Fibroblast of lung (primary cell): ENCODE measurements around the gene NOL4L. TPM values are rescaled to one million over a fixed set of nuclear protein-coding genes. Genes with fewer than 3 reads are reported as not detected.
"Not testable (repeated sequence)": the region's sequence is repeated elsewhere in the genome, so short reads cannot be mapped to it uniquely, and the experiment has no call there.

ENCODE experiments used
- DNase-seq, 2 donors: peaks; one replicate each; pipeline versions ENCODE4 v3.0.0 to v3.0.0-alpha.2; 2010; ENCODE audit warnings: low read depth in 2 of 2
- H2AFZ ChIP-seq: 2 replicates; pipeline ENCODE4 v1.5.1; 2012; ENCODE audit warnings: low read length, control low read depth, inconsistent platforms
- H3K27ac ChIP-seq: 2 replicates; pipeline ENCODE4 v1.5.1; 2011; ENCODE audit warnings: low read length, control low read depth; ENCODE audit not compliant: insufficient read depth
- H3K27me3 ChIP-seq: 2 replicates; pipeline ENCODE4 v1.5.1; 2011; ENCODE audit warnings: mild to moderate bottlenecking, low read length; ENCODE audit not compliant: control insufficient read depth, insufficient read depth
- H3K36me3 ChIP-seq: 2 replicates; pipeline ENCODE4 v1.5.1; 2011; ENCODE audit warnings: low read length; ENCODE audit not compliant: control insufficient read depth, insufficient read depth
- H3K4me1 ChIP-seq: 2 replicates; pipeline ENCODE4 v1.5.1; 2011; ENCODE audit warnings: low read length; ENCODE audit not compliant: control insufficient read depth, insufficient read depth; ENCODE audit errors: extremely low read depth
- H3K4me2 ChIP-seq: 2 replicates; pipeline ENCODE4 v1.5.1; 2011; ENCODE audit warnings: low read length, control low read depth; ENCODE audit not compliant: insufficient read depth; ENCODE audit errors: extremely low read depth
- H3K4me3 ChIP-seq, 4 experiments: fragments of 200-600 bp in 1 of 4; sonication (generic) in 1 of 4; replicated peaks in 1 of 4; 2 replicates each; pipeline ENCODE4 v1.5.1; 2011 to 2016; ENCODE audit warnings: low read length in 4 of 4, low read depth in 3 of 4, mild to moderate bottlenecking in 3 of 4, control low read depth in 2 of 4, inconsistent platforms in 1 of 4, mixed read lengths in 1 of 4; ENCODE audit not compliant: insufficient read depth in 1 of 4; ENCODE audit errors: control extremely low read depth in 1 of 4
- H3K79me2 ChIP-seq: 2 replicates; pipeline ENCODE4 v1.5.1; 2012; ENCODE audit warnings: mild to moderate bottlenecking, low read length, inconsistent platforms; ENCODE audit not compliant: control insufficient read depth, insufficient read depth
- H3K9ac ChIP-seq: 2 replicates; pipeline ENCODE4 v1.5.1; 2011; ENCODE audit warnings: mild to moderate bottlenecking, low read length, control low read depth; ENCODE audit not compliant: insufficient read depth
- H3K9me3 ChIP-seq: 2 replicates; pipeline ENCODE4 v1.5.1; 2012; ENCODE audit warnings: low read depth, low read length; ENCODE audit not compliant: control insufficient read depth, insufficient read depth
- H4K20me1 ChIP-seq: 2 replicates; pipeline ENCODE4 v1.5.1; 2011; ENCODE audit warnings: low read length; ENCODE audit not compliant: control insufficient read depth, insufficient read depth; ENCODE audit errors: extremely low read depth
- EZH2 ChIP-seq: IDR thresholded peaks from 2 replicates; pipeline ENCODE4 v1.5.1; 2012; ENCODE audit warnings: low read length, control low read depth, mild to moderate bottlenecking; ENCODE audit errors: missing control alignments
- polyA plus RNA-seq, 2 donors: library from polyadenylated mRNA; depleted of rRNA in 1 of 2; stranded (reverse) in 1 of 2; unstranded in 1 of 2; fragments of >200 nt; gene quantifications; 2 replicates each; pipeline ENCODE4 v1.2.1, GENCODE V29; 2011 to 2012; ENCODE audit warnings: missing spikeins in 1 of 2
- total RNA-seq: library from RNA; depleted of rRNA; stranded (reverse); fragments of >200 nt; gene quantifications from 2 replicates; pipeline ENCODE4 v1.2.1, GENCODE V29; 2014
- TF ChIP-seq, protein P1 (sequence below), 2 donors: IDR thresholded peaks in 1 of 2; conservative IDR thresholded peaks in 1 of 2; 1 replicate in 1 of 2; 2 replicates in 1 of 2; pipeline ENCODE4 v1.5.1; 2011 to 2012; ENCODE audit warnings: low read length in 2 of 2, control low read depth in 1 of 2, inconsistent platforms in 1 of 2, low read depth in 1 of 2, mild to moderate bottlenecking in 1 of 2

The NOL4L gene
- total and polyA plus RNA-seq, 2 donors (not counting 1 experiment from before 2014, with no cell fraction given), result 3.2 to 4.0 TPM

DNA sequence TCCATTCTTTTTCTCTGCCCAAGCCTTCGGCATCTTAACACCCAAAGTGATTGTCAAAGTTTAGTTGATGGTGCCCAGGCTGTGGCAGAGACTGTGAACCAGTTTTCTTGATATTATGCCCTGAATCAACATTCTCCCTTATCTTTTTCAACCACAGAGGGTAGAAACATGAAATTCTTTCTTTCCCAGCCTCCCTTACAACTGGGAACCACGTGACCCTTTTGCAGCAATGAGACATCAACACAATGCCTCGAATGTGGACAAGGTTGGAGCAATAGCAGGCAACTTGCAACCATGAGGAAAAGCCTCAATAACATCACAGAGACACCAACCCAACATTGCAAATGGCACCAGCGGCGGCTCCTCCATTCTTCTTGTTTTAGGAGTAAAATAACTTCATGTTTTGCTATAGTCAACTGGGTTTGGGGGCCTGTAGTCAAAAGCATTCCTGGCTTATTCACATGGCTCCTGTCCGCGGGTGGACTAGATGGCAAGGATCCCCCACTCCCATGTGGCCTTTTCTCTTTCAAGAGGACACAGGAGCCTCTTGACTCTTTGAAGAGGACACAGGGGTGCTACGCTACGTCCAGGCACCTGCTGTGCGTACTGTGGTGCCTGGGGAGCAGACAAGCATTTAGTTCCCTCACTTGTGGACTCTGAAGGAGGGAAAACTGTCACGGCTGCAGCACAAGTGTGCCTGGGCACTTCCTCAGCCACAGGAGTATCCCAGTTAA lies 90.5 kb downstream of the NOL4L start:
- H4K20me1 ChIP-seq, result no peaks in the 10 kb centered on the region
- no peaks in the 10 kb centered on the region for H3K4me1 ChIP-seq
- TF ChIP-seq, protein P1, sequence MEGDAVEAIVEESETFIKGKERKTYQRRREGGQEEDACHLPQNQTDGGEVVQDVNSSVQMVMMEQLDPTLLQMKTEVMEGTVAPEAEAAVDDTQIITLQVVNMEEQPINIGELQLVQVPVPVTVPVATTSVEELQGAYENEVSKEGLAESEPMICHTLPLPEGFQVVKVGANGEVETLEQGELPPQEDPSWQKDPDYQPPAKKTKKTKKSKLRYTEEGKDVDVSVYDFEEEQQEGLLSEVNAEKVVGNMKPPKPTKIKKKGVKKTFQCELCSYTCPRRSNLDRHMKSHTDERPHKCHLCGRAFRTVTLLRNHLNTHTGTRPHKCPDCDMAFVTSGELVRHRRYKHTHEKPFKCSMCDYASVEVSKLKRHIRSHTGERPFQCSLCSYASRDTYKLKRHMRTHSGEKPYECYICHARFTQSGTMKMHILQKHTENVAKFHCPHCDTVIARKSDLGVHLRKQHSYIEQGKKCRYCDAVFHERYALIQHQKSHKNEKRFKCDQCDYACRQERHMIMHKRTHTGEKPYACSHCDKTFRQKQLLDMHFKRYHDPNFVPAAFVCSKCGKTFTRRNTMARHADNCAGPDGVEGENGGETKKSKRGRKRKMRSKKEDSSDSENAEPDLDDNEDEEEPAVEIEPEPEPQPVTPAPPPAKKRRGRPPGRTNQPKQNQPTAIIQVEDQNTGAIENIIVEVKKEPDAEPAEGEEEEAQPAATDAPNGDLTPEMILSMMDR (conservative IDR thresholded peaks at IDR 0.05 in 1 of 2, IDR thresholded peaks at IDR 0.05 in 1 of 2; ENCODE audit: low read depth in 1 of 2, low read length in 2 of 2), result no peak
- TF ChIP-seq EZH2, result no peak
- no peaks in the 10 kb centered on the region for H3K9me3 ChIP-seq
- H3K4me2 ChIP-seq, result no peak overlapping the region
- no peak overlapping the region for H3K9ac ChIP-seq
- no peak overlapping the region for H3K4me3 ChIP-seq
- DNase-seq, result peak in 1 of 2 donors; percentile 49
- H3K79me2 ChIP-seq, result no peaks in the 10 kb centered on the region
- no peaks in the 10 kb centered on the region for H3K27me3 ChIP-seq
- no peak overlapping the region for H3K27ac ChIP-seq
- no peak overlapping the region for H2AFZ ChIP-seq
- no peaks in the 10 kb centered on the region for H3K36me3 ChIP-seq

DNA sequence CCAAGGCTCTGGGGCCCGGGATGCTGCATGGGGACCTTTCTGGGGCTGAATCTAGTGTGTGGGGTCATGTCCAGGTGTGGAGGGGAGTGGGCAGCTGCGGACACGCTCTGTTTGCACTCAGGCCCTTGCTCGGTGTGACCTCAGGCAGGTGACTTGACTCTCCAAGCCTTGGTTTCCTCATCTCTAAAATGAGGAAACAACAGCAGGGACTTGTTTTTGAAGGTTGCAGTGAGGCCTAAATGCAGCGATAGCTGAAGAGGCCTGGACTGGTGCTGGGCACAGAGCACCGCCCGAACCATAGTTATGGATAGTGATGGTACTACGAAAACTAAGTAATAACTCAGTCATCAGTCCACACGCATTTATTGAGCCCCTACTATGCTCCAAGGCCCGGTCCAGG lies 91.8 kb downstream of the NOL4L start:
- H3K79me2 ChIP-seq, result no peaks in the 10 kb centered on the region
- no peaks in the 10 kb centered on the region for H3K4me1 ChIP-seq
- no peak overlapping the region for H3K4me3 ChIP-seq
- no peak for DNase-seq
- no peaks in the 10 kb centered on the region for H3K27me3 ChIP-seq
- H3K36me3 ChIP-seq, result no peaks in the 10 kb centered on the region
- no peaks in the 10 kb centered on the region for H4K20me1 ChIP-seq
- no peak overlapping the region for H3K9ac ChIP-seq
- H3K9me3 ChIP-seq, result no peaks in the 10 kb centered on the region
- H3K27ac ChIP-seq, result no peak overlapping the region
- no peak overlapping the region for H2AFZ ChIP-seq
- H3K4me2 ChIP-seq, result no peak overlapping the region
- no peak for TF ChIP-seq EZH2
- TF ChIP-seq, protein P1 (conservative IDR thresholded peaks at IDR 0.05 in 1 of 2, IDR thresholded peaks at IDR 0.05 in 1 of 2; ENCODE audit: low read depth in 1 of 2, low read length in 2 of 2), result no peak

DNA sequence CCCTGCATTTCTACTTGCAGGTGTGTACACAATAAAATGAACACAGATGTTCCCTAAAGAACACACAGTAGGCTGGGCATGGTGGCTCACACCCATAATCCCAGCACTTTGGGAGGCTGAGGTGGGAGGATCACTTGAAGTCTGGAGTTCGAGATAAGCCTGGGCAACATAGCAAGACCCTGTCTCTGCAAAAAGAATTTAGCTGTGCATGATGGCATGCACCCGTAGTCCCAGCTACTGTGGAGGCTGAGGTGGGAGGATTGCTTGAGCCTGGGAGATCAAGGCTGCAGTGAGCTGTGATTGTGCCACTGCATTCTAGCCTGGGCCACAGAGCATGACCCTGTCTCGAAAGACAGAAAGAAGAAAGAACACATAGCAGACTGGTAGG lies 93.4 kb downstream of the NOL4L start:
- not testable (repeated sequence) for H3K9me3 ChIP-seq, H3K4me1 ChIP-seq, H2AFZ ChIP-seq, H3K27ac ChIP-seq, H3K4me2 ChIP-seq, H3K4me3 ChIP-seq, DNase-seq, H3K9ac ChIP-seq, H3K36me3 ChIP-seq, H3K79me2 ChIP-seq, H4K20me1 ChIP-seq, H3K27me3 ChIP-seq
